SK-N-SH treated with all-trans-retinoic acid at 6 μM for 48 hours (cell line): Measurements from ENCODE around the gene ZSWIM9.

Experiments
- ATAC-seq: fragments of 200-7000 bp; cut with Tn5 transposase; 3 replicates; pipeline ENCODE4 v1.9.1; 2020; ENCODE audit warnings: mild to moderate bottlenecking, moderate library complexity
- ARNTL ChIP-seq: fragments of 450-650 bp; formaldehyde crosslinking; IDR thresholded peaks from 2 replicates; pipeline ENCODE4 v1.5.0; 2020; ENCODE audit warnings: low read depth, mild to moderate bottlenecking, moderate library complexity, borderline replicate concordance
- BACH2 ChIP-seq: fragments of 250-450 bp; sonication (Bioruptor Pico); IDR thresholded peaks from 2 replicates; pipeline ENCODE4 v1.9.0; 2021; ENCODE audit warnings: mild to moderate bottlenecking, borderline replicate concordance
- CREB5 ChIP-seq: fragments of 250-450 bp; sonication (Bioruptor Pico); IDR thresholded peaks from 2 replicates; pipeline ENCODE4 v1.5.1; 2020; ENCODE audit warnings: low read depth, mild to moderate bottlenecking, moderate library complexity
- ESRRG ChIP-seq: fragments of 250-450 bp; sonication (Bioruptor Pico); IDR thresholded peaks from 2 replicates; pipeline ENCODE4 v1.6.1; 2021; ENCODE audit warnings: mild to moderate bottlenecking
- GLIS3 ChIP-seq: fragments of 250-450 bp; sonication (Bioruptor Pico); IDR thresholded peaks from 2 replicates; pipeline ENCODE4 v1.5.0; 2020; ENCODE audit warnings: mild to moderate bottlenecking, moderate library complexity
- ISL1 ChIP-seq: fragments of 250-450 bp; sonication (Bioruptor Pico); IDR thresholded peaks from 2 replicates; pipeline ENCODE4 v2.1.2; 2022; ENCODE audit warnings: mild to moderate bottlenecking, moderate library complexity
- OSR1 ChIP-seq: fragments of 250-450 bp; sonication (Bioruptor Pico); IDR thresholded peaks from 2 replicates; pipeline ENCODE4 v1.8.0; 2022; ENCODE audit warnings: moderate library complexity, mild to moderate bottlenecking, inconsistent platforms
- PATZ1 ChIP-seq: fragments of 250-450 bp; sonication (Bioruptor Pico); IDR thresholded peaks from 2 replicates; pipeline ENCODE4 v1.8.0; 2020; ENCODE audit warnings: mild to moderate bottlenecking, moderate library complexity, borderline replicate concordance
- RARB ChIP-seq: fragments of 250-450 bp; sonication (Bioruptor Pico); IDR thresholded peaks from 2 replicates; pipeline ENCODE4 v1.8.0; 2021; ENCODE audit warnings: mild to moderate bottlenecking, moderate library complexity
- SNAI2 ChIP-seq: fragments of 250-450 bp; sonication (Bioruptor Pico); IDR thresholded peaks from 2 replicates; pipeline ENCODE4 v1.5.0; 2020; ENCODE audit warnings: mild to moderate bottlenecking, moderate library complexity
- TCF4 ChIP-seq: fragments of 250-450 bp; sonication (Bioruptor Pico); IDR thresholded peaks from 2 replicates; pipeline ENCODE4 v1.8.0; 2021; ENCODE audit warnings: mild to moderate bottlenecking, moderate library complexity, borderline replicate concordance
- TOX ChIP-seq: fragments of 250-450 bp; sonication (Bioruptor Pico); IDR thresholded peaks from 2 replicates; pipeline ENCODE4 v1.8.0; 2021; ENCODE audit warnings: mild to moderate bottlenecking, moderate library complexity, borderline replicate concordance
- ZFP3 ChIP-seq: fragments of 250-450 bp; sonication (Bioruptor Pico); IDR thresholded peaks from 2 replicates; pipeline ENCODE4 v1.5.0; 2020; ENCODE audit warnings: mild to moderate bottlenecking, moderate library complexity
- ZFP30 ChIP-seq: fragments of 450-650 bp; formaldehyde crosslinking; IDR thresholded peaks from 2 replicates; pipeline ENCODE4 v1.5.0; 2022; ENCODE audit warnings: mild to moderate bottlenecking, moderate library complexity
- ZNF8 ChIP-seq: fragments of 450-650 bp; formaldehyde crosslinking; IDR thresholded peaks from 2 replicates; pipeline ENCODE4 v1.5.0; 2020; ENCODE audit warnings: mild to moderate bottlenecking, moderate library complexity
- TF ChIP-seq, protein P1 (sequence below): fragments of 250-450 bp; sonication (Bioruptor Pico); IDR thresholded peaks from 2 replicates; pipeline ENCODE4 v1.5.1; 2021; ENCODE audit warnings: mild to moderate bottlenecking, moderate library complexity
- TF ChIP-seq, protein P2 (sequence below): fragments of 250-450 bp; sonication (Bioruptor Pico); IDR thresholded peaks from 2 replicates; pipeline ENCODE4 v1.5.0; 2020; ENCODE audit warnings: mild to moderate bottlenecking, moderate library complexity
- TF ChIP-seq, protein P3 (sequence below): fragments of 250-450 bp; sonication (Bioruptor Pico); IDR thresholded peaks from 2 replicates; pipeline ENCODE4 v1.8.0; 2021; ENCODE audit warnings: low read depth, mild to moderate bottlenecking, moderate library complexity, borderline replicate concordance

The ZSWIM9 gene

DNA sequence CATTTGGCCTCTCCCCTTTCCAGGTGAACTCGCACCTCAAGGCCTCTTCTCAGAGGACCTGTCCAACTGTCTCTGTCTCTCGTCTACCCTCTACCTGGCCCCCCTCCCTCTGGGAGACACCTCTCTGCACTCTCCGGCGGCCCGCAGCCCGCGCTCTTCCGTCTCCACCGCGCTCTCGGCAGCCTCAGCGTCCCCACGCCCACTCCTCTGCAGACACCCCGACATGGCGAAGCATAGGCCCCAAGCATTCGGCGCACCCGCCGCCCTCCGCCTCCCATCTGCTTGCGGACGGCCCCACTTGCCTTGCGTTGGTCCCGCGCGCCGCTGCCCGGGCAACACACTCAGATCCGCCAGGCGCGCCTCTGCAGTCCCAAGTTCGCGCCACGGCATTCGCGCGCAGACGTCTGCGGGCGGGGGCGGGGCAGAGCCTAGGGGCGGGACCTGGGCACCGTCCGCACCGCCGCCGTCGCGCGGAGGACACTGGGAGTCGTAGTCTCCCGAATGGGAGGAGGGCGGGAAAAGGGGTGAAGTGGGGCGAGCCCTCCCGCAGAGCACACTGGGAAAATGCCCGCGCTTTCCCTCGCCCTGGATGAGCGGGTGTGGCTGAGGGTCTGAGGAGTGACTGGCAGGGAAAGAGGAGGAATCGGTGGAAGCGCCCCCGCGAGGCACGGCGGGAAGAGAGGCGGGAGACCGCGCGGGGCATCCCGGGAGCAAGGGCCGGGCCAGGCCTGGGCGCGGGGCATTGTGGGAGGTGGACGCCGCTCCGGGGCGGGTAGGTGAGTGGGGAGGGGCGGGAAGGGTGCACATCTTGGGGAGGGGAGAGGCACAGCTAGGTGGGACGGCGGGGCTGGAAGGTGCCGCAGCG, at the start of gene ZSWIM9, which contains the start of gene LIG1:
Gene ZSWIM9, plus strand, starts transcription at position 742 of the 865 bp plus-strand sequence. CDS start 1,123 bp downstream, outside the sequence.
Gene LIG1, minus strand, starts transcription at position 406 of the 865 bp plus-strand sequence. CDS start 4,778 bp downstream, outside the sequence.
- peak; percentile 95 for ATAC-seq

GRCh38 chr19:48121066-48121465, 49.4 kb upstream of the ZSWIM9 start:
- TF ChIP-seq ISL1 (CRISPR knock-in tag) (no peak), ZFP30 (CRISPR knock-in tag) (no peak), BACH2 (CRISPR knock-in tag) (no peak), SNAI2 (CRISPR knock-in tag) (no peak), RARB (CRISPR knock-in tag) (no peak), OSR1 (CRISPR knock-in tag) (no peak), ZNF8 (CRISPR knock-in tag) (no peak), ARNTL (CRISPR knock-in tag) (no peak), PATZ1 (no peak), TCF4 (CRISPR knock-in tag) (no peak), CREB5 (CRISPR knock-in tag) (no peak), ESRRG (no peak), ZFP3 (no peak), GLIS3 (no peak), TOX (CRISPR knock-in tag) (no peak)
- TF ChIP-seq, protein P1, sequence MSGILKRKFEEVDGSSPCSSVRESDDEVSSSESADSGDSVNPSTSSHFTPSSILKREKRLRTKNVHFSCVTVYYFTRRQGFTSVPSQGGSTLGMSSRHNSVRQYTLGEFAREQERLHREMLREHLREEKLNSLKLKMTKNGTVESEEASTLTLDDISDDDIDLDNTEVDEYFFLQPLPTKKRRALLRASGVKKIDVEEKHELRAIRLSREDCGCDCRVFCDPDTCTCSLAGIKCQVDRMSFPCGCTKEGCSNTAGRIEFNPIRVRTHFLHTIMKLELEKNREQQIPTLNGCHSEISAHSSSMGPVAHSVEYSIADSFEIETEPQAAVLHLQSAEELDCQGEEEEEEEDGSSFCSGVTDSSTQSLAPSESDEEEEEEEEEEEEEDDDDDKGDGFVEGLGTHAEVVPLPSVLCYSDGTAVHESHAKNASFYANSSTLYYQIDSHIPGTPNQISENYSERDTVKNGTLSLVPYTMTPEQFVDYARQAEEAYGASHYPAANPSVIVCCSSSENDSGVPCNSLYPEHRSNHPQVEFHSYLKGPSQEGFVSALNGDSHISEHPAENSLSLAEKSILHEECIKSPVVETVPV (CRISPR knock-in tag), result no peak
- TF ChIP-seq, protein P2, sequence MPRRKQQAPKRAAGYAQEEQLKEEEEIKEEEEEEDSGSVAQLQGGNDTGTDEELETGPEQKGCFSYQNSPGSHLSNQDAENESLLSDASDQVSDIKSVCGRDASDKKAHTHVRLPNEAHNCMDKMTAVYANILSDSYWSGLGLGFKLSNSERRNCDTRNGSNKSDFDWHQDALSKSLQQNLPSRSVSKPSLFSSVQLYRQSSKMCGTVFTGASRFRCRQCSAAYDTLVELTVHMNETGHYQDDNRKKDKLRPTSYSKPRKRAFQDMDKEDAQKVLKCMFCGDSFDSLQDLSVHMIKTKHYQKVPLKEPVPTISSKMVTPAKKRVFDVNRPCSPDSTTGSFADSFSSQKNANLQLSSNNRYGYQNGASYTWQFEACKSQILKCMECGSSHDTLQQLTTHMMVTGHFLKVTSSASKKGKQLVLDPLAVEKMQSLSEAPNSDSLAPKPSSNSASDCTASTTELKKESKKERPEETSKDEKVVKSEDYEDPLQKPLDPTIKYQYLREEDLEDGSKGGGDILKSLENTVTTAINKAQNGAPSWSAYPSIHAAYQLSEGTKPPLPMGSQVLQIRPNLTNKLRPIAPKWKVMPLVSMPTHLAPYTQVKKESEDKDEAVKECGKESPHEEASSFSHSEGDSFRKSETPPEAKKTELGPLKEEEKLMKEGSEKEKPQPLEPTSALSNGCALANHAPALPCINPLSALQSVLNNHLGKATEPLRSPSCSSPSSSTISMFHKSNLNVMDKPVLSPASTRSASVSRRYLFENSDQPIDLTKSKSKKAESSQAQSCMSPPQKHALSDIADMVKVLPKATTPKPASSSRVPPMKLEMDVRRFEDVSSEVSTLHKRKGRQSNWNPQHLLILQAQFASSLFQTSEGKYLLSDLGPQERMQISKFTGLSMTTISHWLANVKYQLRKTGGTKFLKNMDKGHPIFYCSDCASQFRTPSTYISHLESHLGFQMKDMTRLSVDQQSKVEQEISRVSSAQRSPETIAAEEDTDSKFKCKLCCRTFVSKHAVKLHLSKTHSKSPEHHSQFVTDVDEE (CRISPR knock-in tag), result no peak
- TF ChIP-seq, protein P3, sequence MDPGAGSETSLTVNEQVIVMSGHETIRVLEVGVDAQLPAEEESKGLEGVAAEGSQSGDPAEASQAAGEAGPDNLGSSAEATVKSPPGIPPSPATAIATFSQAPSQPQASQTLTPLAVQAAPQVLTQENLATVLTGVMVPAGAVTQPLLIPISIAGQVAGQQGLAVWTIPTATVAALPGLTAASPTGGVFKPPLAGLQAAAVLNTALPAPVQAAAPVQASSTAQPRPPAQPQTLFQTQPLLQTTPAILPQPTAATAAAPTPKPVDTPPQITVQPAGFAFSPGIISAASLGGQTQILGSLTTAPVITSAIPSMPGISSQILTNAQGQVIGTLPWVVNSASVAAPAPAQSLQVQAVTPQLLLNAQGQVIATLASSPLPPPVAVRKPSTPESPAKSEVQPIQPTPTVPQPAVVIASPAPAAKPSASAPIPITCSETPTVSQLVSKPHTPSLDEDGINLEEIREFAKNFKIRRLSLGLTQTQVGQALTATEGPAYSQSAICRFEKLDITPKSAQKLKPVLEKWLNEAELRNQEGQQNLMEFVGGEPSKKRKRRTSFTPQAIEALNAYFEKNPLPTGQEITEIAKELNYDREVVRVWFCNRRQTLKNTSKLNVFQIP, result no peak
- ATAC-seq, result no peak

More for the DNA sequence above, at the start of gene ZSWIM9, which contains the start of gene LIG1:
- no peak for TF ChIP-seq ZNF8 (CRISPR knock-in tag)
- TF ChIP-seq, protein P2 (CRISPR knock-in tag), result peak; percentile 29; the same call in 1 of the 2 replicates
